H9 (cell line): ENCODE results near the gene HS2ST1. TPM values are rescaled to one million over a fixed set of nuclear protein-coding genes. Genes with fewer than 3 reads are reported as not detected.

Experiments used
- DNase-seq: peaks from one replicate; pipeline ENCODE4 v3.0.0-alpha.2; 2017
- H2AFZ ChIP-seq: one replicate; pipeline ENCODE4 v1.6.1; 2013; ENCODE audit warnings: mild to moderate bottlenecking, low read length, control low read depth, moderate library complexity
- H2AK5ac ChIP-seq: 2 replicates; pipeline ENCODE4 v1.6.1; 2013; ENCODE audit warnings: low read length, control low read depth, mixed read lengths; ENCODE audit not compliant: insufficient read length
- H2BK120ac ChIP-seq: one replicate; pipeline ENCODE4 v1.6.1; 2013; ENCODE audit warnings: low read depth, mild to moderate bottlenecking, low read length, control low read depth, inconsistent platforms; ENCODE audit not compliant: poor library complexity, severe bottlenecking
- H2BK12ac ChIP-seq: 2 replicates; pipeline ENCODE4 v1.6.1; 2013; ENCODE audit warnings: low read length, control low read depth, mixed read lengths, low read depth; ENCODE audit not compliant: insufficient read length
- H2BK15ac ChIP-seq: 2 replicates; pipeline ENCODE4 v1.6.1; 2013; ENCODE audit warnings: low read depth, low read length, control low read depth
- H2BK20ac ChIP-seq: one replicate; pipeline ENCODE4 v1.6.1; 2013; ENCODE audit warnings: low read depth, mild to moderate bottlenecking, low read length, control low read depth, inconsistent platforms; ENCODE audit not compliant: poor library complexity, severe bottlenecking
- H2BK5ac ChIP-seq: 2 replicates; pipeline ENCODE4 v1.6.1; 2013; ENCODE audit warnings: low read length, control low read depth, mixed read lengths; ENCODE audit not compliant: insufficient read length
- H3K14ac ChIP-seq: 2 replicates; pipeline ENCODE4 v1.6.1; 2013; ENCODE audit warnings: low read length, control low read depth; ENCODE audit not compliant: insufficient read depth
- H3K18ac ChIP-seq: 2 replicates; pipeline ENCODE4 v1.6.1; 2013; ENCODE audit warnings: low read depth, mild to moderate bottlenecking, mixed read lengths, low read length, control low read depth; ENCODE audit not compliant: insufficient read length
- H3K23ac ChIP-seq: 2 replicates; pipeline ENCODE4 v1.6.1; 2013; ENCODE audit warnings: low read length, control low read depth, mixed read lengths, low read depth; ENCODE audit not compliant: insufficient read length
- H3K23me2 ChIP-seq: 2 replicates; pipeline ENCODE4 v1.6.1; 2013; ENCODE audit warnings: low read depth, mild to moderate bottlenecking, mixed read lengths, low read length, control low read depth; ENCODE audit not compliant: insufficient read length, poor library complexity, severe bottlenecking
- H3K27ac ChIP-seq: 2 replicates; pipeline ENCODE4 v1.5.1; 2013; ENCODE audit warnings: low read length, control low read depth, mixed read lengths, low read depth; ENCODE audit not compliant: insufficient read length
- H3K27me3 ChIP-seq: 2 replicates; pipeline ENCODE4 v1.6.1; 2013; ENCODE audit warnings: low read length, control low read depth, inconsistent platforms; ENCODE audit not compliant: insufficient read depth
- H3K4ac ChIP-seq: 2 replicates; pipeline ENCODE4 v1.6.1; 2013; ENCODE audit warnings: low read depth, mild to moderate bottlenecking, control low read depth, inconsistent platforms, low read length, moderate library complexity
- H3K4me1 ChIP-seq: 2 replicates; pipeline ENCODE4 v1.6.1; 2013; ENCODE audit warnings: low read length, control low read depth, inconsistent platforms; ENCODE audit not compliant: insufficient read depth
- H3K4me2 ChIP-seq: 2 replicates; pipeline ENCODE4 v1.6.1; 2013; ENCODE audit warnings: low read length, control low read depth, mixed read lengths; ENCODE audit not compliant: insufficient read length, insufficient read depth
- H3K56ac ChIP-seq: 2 replicates; pipeline ENCODE4 v1.6.1; 2013; ENCODE audit warnings: low read depth, mild to moderate bottlenecking, mixed read lengths, low read length, control low read depth; ENCODE audit not compliant: insufficient read length
- H3K79me1 ChIP-seq: 2 replicates; pipeline ENCODE4 v1.6.1; 2013; ENCODE audit warnings: low read depth, mild to moderate bottlenecking, moderate library complexity, low read length, control low read depth, inconsistent platforms; ENCODE audit not compliant: insufficient read depth, poor library complexity, severe bottlenecking
- H3K79me2 ChIP-seq: 2 replicates; pipeline ENCODE4 v1.6.1; 2013; ENCODE audit warnings: low read length, control low read depth, inconsistent platforms; ENCODE audit not compliant: insufficient read depth
- H3K9ac ChIP-seq: 2 replicates; pipeline ENCODE4 v1.6.1; 2013; ENCODE audit warnings: low read length, control low read depth, mixed read lengths; ENCODE audit not compliant: insufficient read length; ENCODE audit errors: extremely low read depth
- H3K9me3 ChIP-seq: one replicate; pipeline ENCODE4 v1.6.1; 2013; ENCODE audit warnings: low read depth, low read length, inconsistent platforms; ENCODE audit not compliant: control insufficient read depth
- H3T11ph ChIP-seq: one replicate; pipeline ENCODE4 v1.6.1; 2013; ENCODE audit warnings: mild to moderate bottlenecking, low read length, control low read depth, inconsistent platforms
- H4K20me1 ChIP-seq: one replicate; pipeline ENCODE4 v1.6.1; 2013; ENCODE audit not compliant: control insufficient read depth, insufficient read length, insufficient read depth
- H4K5ac ChIP-seq: 2 replicates; pipeline ENCODE4 v1.6.1; 2013; ENCODE audit warnings: low read depth, mild to moderate bottlenecking, mixed read lengths, low read length, control low read depth; ENCODE audit not compliant: insufficient read length
- H4K8ac ChIP-seq: replicated peaks from 2 replicates; pipeline ENCODE4 v1.6.1; 2013; ENCODE audit warnings: low read length, control low read depth, mixed read lengths, low read depth; ENCODE audit not compliant: insufficient read length
- H4K91ac ChIP-seq: 2 replicates; pipeline ENCODE4 v1.6.1; 2013; ENCODE audit warnings: low read depth, mild to moderate bottlenecking, moderate library complexity, mixed read lengths, low read length, control low read depth; ENCODE audit not compliant: insufficient read length
- H3K27ac Mint-ChIP-seq, 3 experiments: 2 replicates in 2 of 3; 3 replicates in 1 of 3; pipeline ENCODE4 v1.8.0; 2020 to 2021; ENCODE audit warnings: mixed read lengths in 3 of 3, mild to moderate bottlenecking in 1 of 3, moderate library complexity in 1 of 3
- H3K27me3 Mint-ChIP-seq: 2 replicates; pipeline ENCODE4 v1.8.0; 2021; ENCODE audit warnings: low read depth, mild to moderate bottlenecking, moderate library complexity, mixed read lengths
- H3K36me3 Mint-ChIP-seq, 3 experiments: 2 replicates in 2 of 3; 3 replicates in 1 of 3; pipeline ENCODE4 v1.8.0; 2020 to 2021; ENCODE audit warnings: low read depth in 3 of 3, mixed read lengths in 3 of 3; ENCODE audit not compliant: insufficient read depth in 1 of 3
- H3K4me1 Mint-ChIP-seq, 2 experiments: 2 replicates each; pipeline ENCODE4 v1.8.0; 2020; ENCODE audit warnings: mixed read lengths in 2 of 2
- H3K4me3 Mint-ChIP-seq, 2 experiments: 2 replicates in 1 of 2; 3 replicates in 1 of 2; pipeline ENCODE4 v1.8.0; 2020 to 2021; ENCODE audit warnings: mild to moderate bottlenecking in 2 of 2, mixed read lengths in 2 of 2, moderate library complexity in 1 of 2
- H3K9me3 Mint-ChIP-seq, 2 experiments: 2 replicates in 1 of 2; 3 replicates in 1 of 2; pipeline ENCODE4 v1.8.0; 2020; ENCODE audit warnings: mild to moderate bottlenecking in 2 of 2, mixed read lengths in 2 of 2, moderate library complexity in 1 of 2
- CTCF ChIP-seq: fragments of 200-600 bp; sonication (generic); conservative IDR thresholded peaks from 3 replicates; pipeline ENCODE4 v1.8.0; 2021; ENCODE audit warnings: antibody characterized with exemption, mild to moderate bottlenecking
- WGBS: extraction: QIAGEN DNeasy Blood & Tissue Kit; methylation state at CpG from one replicate; pipeline ENCODE4 v1.1.7; 2013; ENCODE audit warnings: missing lambda C conversion rate, low lambda C conversion rate, mixed read lengths; ENCODE audit not compliant: insufficient read length; ENCODE audit errors: extremely low coverage; 5-methylcytosine and 5-hydroxymethylcytosine counted together
- total RNA-seq: library from RNA; stranded (reverse); gene quantifications from 2 replicates; pipeline ENCODE4 v1.2.1, GENCODE V29; 2021

The HS2ST1 gene
- total RNA-seq, 1 experiment from 2014 or later, result 20.1 TPM

- Mint-ChIP-seq H3K9me3 (no peaks in the 10 kb centered on the region), H3K4me3 (no peak overlapping the region), H3K4me1 (peaks cover 14 to 21% of the 10 kb centered on the region in 2 experiments), H3K27ac (no peak overlapping the region), H3K36me3 (peaks cover 0 to 1% (median 0%) of the 10 kb centered on the region in 3 experiments; a peak in 1 of 7 replicates), H3K27me3 (no peaks in the 10 kb centered on the region)
- no peak overlapping the region for H3K9ac ChIP-seq
- no peak overlapping the region for H4K5ac ChIP-seq
- peak; percentile 71 for TF ChIP-seq CTCF
- no peaks in the 10 kb centered on the region for H4K20me1 ChIP-seq
- H2BK15ac ChIP-seq, result no peak overlapping the region
- no peaks in the 10 kb centered on the region for H3K9me3 ChIP-seq
- H3K4me1 ChIP-seq, result no peaks in the 10 kb centered on the region
- H3K14ac ChIP-seq, result no peak overlapping the region
- no peak overlapping the region for H2BK5ac ChIP-seq
- no peak overlapping the region for H3K56ac ChIP-seq
- no peak overlapping the region for H3K4ac ChIP-seq
- H4K8ac ChIP-seq, result no peak overlapping the region
- no peak overlapping the region for H2BK120ac ChIP-seq
- H4K91ac ChIP-seq, result no peak overlapping the region
- no peak overlapping the region for H2AK5ac ChIP-seq
- no peaks in the 10 kb centered on the region for H3K79me1 ChIP-seq
- no peak overlapping the region for H2AFZ ChIP-seq
- H3K23ac ChIP-seq, result no peak overlapping the region
- no peak overlapping the region for H2BK12ac ChIP-seq
- no peak overlapping the region for H3K27ac ChIP-seq
- no peak overlapping the region for H3T11ph ChIP-seq
- H3K18ac ChIP-seq, result no peak overlapping the region
- WGBS, result no CpG with 5 or more reads among the region's 3 CpGs
- no peak overlapping the region for H3K4me2 ChIP-seq
- H3K27me3 ChIP-seq, result no peaks in the 10 kb centered on the region
- H3K79me2 ChIP-seq, result no peaks in the 10 kb centered on the region
- H3K23me2 ChIP-seq, result no peaks in the 10 kb centered on the region
- H2BK20ac ChIP-seq, result no peak overlapping the region
- no peak for DNase-seq
These were observed 169.9 kb downstream of the HS2ST1 start for GRCh38 chr1:87084244-87084836.
